Effector CD8-positive, alpha-beta T cell (primary cell): ENCODE measurements around the gene UBA52.
"Not testable (repeated sequence)": the region's sequence is repeated elsewhere in the genome, so short reads cannot be mapped to it uniquely, and the experiment has no call there.

Source experiments
- DNase-seq: peaks from one replicate; lab custom pipeline; 2025; lab: John Stamatoyannopoulos, UW
- total RNA-seq, 4 experiments: gene quantifications; one replicate each; lab custom pipeline; 2026; lab: John Stamatoyannopoulos, UW

The UBA52 gene
- total RNA-seq = 415 to 655 (median 523) reads per million in 4 experiments

- DNase-seq = peak; percentile 97
These were observed at the start of gene UBA52 for GRCh38 chr19:18571564-18572344. TSS of gene UBA52 (plus strand) at chr19:18571857. CDS start at chr19:18573301, 1,444 bp downstream.

- DNase-seq = peak; percentile 100
These were observed 49.4 kb upstream of the UBA52 start for GRCh38 chr19:18522124-18522861.

- not testable (repeated sequence) for DNase-seq
These were observed 48.7 kb upstream of the UBA52 start for GRCh38 chr19:18522862-18523440.

GRCh38 chr19:18523841-18524240 lies 47.8 kb upstream of the UBA52 start:
- no peak for DNase-seq

- no peak for DNase-seq
These were observed 45.3 kb upstream of the UBA52 start for GRCh38 chr19:18526316-18526715.

- no peak for DNase-seq
These were observed 41.9 kb upstream of the UBA52 start for GRCh38 chr19:18529782-18530181.

GRCh38 chr19:18531485-18531884 lies 40.2 kb upstream of the UBA52 start:
- DNase-seq = no peak

- DNase-seq = no peak
These were observed 39.3 kb upstream of the UBA52 start for GRCh38 chr19:18532168-18532890.

GRCh38 chr19:18533058-18533457 lies 38.6 kb upstream of the UBA52 start:
- no peak for DNase-seq

GRCh38 chr19:18536475-18536874 lies 35.2 kb upstream of the UBA52 start:
- DNase-seq = no peak

- DNase-seq = no peak
These were observed 34.2 kb upstream of the UBA52 start for GRCh38 chr19:18537431-18537830.

GRCh38 chr19:18538115-18538514 lies 33.5 kb upstream of the UBA52 start:
- DNase-seq = no peak

- no peak for DNase-seq
These were observed 32.3 kb upstream of the UBA52 start for GRCh38 chr19:18539372-18539771.

- not testable (repeated sequence) for DNase-seq
These were observed 31.5 kb upstream of the UBA52 start for GRCh38 chr19:18540200-18540599.

- DNase-seq = no peak
These were observed 30.2 kb upstream of the UBA52 start for GRCh38 chr19:18541258-18541991.

- no peak for DNase-seq
These were observed 29.4 kb upstream of the UBA52 start for GRCh38 chr19:18541992-18542940.

- DNase-seq = peak; percentile 85
These were observed 28.5 kb upstream of the UBA52 start, which contains the start of gene FKBP8 for GRCh38 chr19:18542941-18543813. TSS of gene FKBP8 (minus strand) at chr19:18543573. CDS start at chr19:18541970, 1,603 bp downstream.

- DNase-seq = peak; percentile 29
These were observed 27.7 kb upstream of the UBA52 start for GRCh38 chr19:18543814-18544475.
